GM19238 (cell line): ENCODE measurements around the gene ACTR1A.

Source experiments
- DNase-seq: peaks from one replicate; pipeline ENCODE4 v3.0.0; 2011; ENCODE audit warnings: low spot score; ENCODE audit not compliant: insufficient read length

Gene ACTR1A

GRCh38 chr10:102485093-102485784 is 17.3 kb downstream of the ACTR1A start:
- DNase-seq: no peak

- no peak for DNase-seq
These were observed 18.5 kb downstream of the ACTR1A start for GRCh38 chr10:102484021-102484420.

- no peak for DNase-seq
These were observed 22.1 kb downstream of the ACTR1A start for GRCh38 chr10:102480396-102480795.

- DNase-seq: no peak
These were observed 22.9 kb downstream of the ACTR1A start for GRCh38 chr10:102479651-102480050.

GRCh38 chr10:102476466-102477141 is 25.9 kb downstream of the ACTR1A start:
- DNase-seq: no peak

- DNase-seq: no peak
These were observed 27.0 kb downstream of the ACTR1A start for GRCh38 chr10:102475451-102476040.

GRCh38 chr10:102473445-102474331 is 28.8 kb downstream of the ACTR1A start:
- no peak for DNase-seq

GRCh38 chr10:102470579-102471546 is 31.6 kb downstream of the ACTR1A start:
- no peak for DNase-seq

GRCh38 chr10:102468683-102469082 is 33.8 kb downstream of the ACTR1A start:
- no peak for DNase-seq

- no peak for DNase-seq
These were observed 34.5 kb downstream of the ACTR1A start for GRCh38 chr10:102467971-102468438.

GRCh38 chr10:102467318-102467717 is 35.2 kb downstream of the ACTR1A start:
- DNase-seq: no peak

- DNase-seq: no peak
These were observed 37.0 kb downstream of the ACTR1A start for GRCh38 chr10:102465466-102465865.

GRCh38 chr10:102463983-102464382 is 38.5 kb downstream of the ACTR1A start:
- DNase-seq: no peak

GRCh38 chr10:102462512-102463054 is 39.9 kb downstream of the ACTR1A start:
- DNase-seq: no peak

- peak; percentile 99 for DNase-seq
These were observed 41.1 kb downstream of the ACTR1A start for GRCh38 chr10:102461187-102462054.

- no peak for DNase-seq
These were observed 41.7 kb downstream of the ACTR1A start for GRCh38 chr10:102460836-102461186.

GRCh38 chr10:102458656-102459055 is 43.9 kb downstream of the ACTR1A start:
- no peak for DNase-seq

- no peak for DNase-seq
These were observed 44.8 kb downstream of the ACTR1A start for GRCh38 chr10:102457591-102458150.
